ENCODE data around the gene NMNAT2.
A peak's percentile ranks its signal among the peaks of the same experiment; 100 is the strongest.

The NMNAT2 gene

DNA sequence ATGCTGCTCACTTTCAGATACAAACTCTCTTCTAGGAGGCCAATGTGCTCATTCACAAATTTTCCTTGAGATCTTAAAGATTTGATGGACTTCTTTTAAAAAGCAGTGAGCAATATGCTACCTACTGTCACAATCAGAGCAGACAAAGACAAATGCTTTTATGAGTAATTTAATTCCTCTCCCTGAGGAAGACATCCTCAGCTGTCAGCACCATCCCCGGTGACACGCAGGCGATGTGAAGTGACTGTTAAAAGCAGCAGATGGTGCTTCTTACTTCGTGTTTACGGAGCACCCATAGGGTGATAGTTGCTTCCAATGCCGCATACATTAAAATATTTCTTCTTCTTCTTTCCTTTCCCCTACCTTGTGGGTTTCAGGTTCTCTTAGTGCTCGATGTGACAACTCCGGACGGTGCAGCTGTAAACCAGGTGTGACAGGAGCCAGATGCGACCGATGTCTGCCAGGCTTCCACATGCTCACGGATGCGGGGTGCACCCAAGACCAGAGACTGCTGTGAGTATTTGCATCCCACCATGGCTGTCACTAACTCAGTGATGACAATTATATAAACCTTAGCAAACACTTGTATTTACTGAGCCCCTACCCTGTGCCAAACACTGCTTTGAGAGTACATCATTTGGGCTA is 203.0 kb downstream of the NMNAT2 start:
- no peak for DNase-seq (ENCODE audit: low read depth)
- TF ChIP-seq, protein P1, sequence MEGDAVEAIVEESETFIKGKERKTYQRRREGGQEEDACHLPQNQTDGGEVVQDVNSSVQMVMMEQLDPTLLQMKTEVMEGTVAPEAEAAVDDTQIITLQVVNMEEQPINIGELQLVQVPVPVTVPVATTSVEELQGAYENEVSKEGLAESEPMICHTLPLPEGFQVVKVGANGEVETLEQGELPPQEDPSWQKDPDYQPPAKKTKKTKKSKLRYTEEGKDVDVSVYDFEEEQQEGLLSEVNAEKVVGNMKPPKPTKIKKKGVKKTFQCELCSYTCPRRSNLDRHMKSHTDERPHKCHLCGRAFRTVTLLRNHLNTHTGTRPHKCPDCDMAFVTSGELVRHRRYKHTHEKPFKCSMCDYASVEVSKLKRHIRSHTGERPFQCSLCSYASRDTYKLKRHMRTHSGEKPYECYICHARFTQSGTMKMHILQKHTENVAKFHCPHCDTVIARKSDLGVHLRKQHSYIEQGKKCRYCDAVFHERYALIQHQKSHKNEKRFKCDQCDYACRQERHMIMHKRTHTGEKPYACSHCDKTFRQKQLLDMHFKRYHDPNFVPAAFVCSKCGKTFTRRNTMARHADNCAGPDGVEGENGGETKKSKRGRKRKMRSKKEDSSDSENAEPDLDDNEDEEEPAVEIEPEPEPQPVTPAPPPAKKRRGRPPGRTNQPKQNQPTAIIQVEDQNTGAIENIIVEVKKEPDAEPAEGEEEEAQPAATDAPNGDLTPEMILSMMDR (IDR thresholded peaks at IDR 0.05; ENCODE audit: control insufficient read depth, extremely low read depth, insufficient read depth), result no peak
- H3K4me3 ChIP-seq (ENCODE audit: low read depth, low read length), result no peak overlapping the region

GRCh38 chr1:183214021-183214970 is 203.9 kb downstream of the NMNAT2 start:
- DNase-seq (ENCODE audit: low read depth), result no peak
- no peak overlapping the region for H3K4me3 ChIP-seq (ENCODE audit: low read depth, low read length)
- TF ChIP-seq, protein P1 (IDR thresholded peaks at IDR 0.05; ENCODE audit: control insufficient read depth, extremely low read depth, insufficient read depth), result no peak

GRCh38 chr1:183212870-183213269 is 205.3 kb downstream of the NMNAT2 start:
- no peak overlapping the region for H3K4me3 ChIP-seq (ENCODE audit: low read depth, low read length)
- TF ChIP-seq, protein P1 (IDR thresholded peaks at IDR 0.05; ENCODE audit: control insufficient read depth, extremely low read depth, insufficient read depth), result no peak
- DNase-seq (ENCODE audit: low read depth), result no peak

DNA sequence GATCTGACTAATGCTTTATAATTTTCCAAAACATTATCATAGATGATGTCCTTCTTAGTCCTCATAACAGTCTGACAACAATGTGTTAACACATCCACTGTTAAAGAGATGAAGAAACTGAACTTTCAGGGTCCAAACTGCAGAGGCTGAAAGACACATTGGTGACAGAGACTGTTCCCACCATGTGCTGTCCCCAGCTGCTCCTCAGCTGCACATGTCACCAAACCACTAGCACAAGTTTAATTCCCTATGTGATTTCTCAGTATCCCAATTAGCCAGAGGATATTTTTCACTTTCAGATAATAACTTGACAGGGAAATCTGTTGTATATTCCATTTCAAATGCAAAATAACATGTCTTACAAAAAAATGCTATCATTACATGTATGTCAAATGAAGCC is 207.5 kb downstream of the NMNAT2 start:
- no peak overlapping the region for H3K4me3 ChIP-seq (ENCODE audit: low read depth, low read length)
- DNase-seq (ENCODE audit: low read depth), result no peak
- TF ChIP-seq, protein P1 (IDR thresholded peaks at IDR 0.05; ENCODE audit: control insufficient read depth, extremely low read depth, insufficient read depth), result no peak

- H3K4me3 ChIP-seq (ENCODE audit: low read depth, low read length), result no peak overlapping the region
- TF ChIP-seq, protein P1 (IDR thresholded peaks at IDR 0.05; ENCODE audit: control insufficient read depth, extremely low read depth, insufficient read depth), result no peak
- peak; percentile 27 for DNase-seq (ENCODE audit: low read depth)
These were observed 208.5 kb downstream of the NMNAT2 start for GRCh38 chr1:183209533-183210158.

- no peak for DNase-seq (ENCODE audit: low read depth)
- TF ChIP-seq, protein P1 (IDR thresholded peaks at IDR 0.05; ENCODE audit: control insufficient read depth, extremely low read depth, insufficient read depth), result no peak
- no peak overlapping the region for H3K4me3 ChIP-seq (ENCODE audit: low read depth, low read length)
These were observed 211.6 kb downstream of the NMNAT2 start for GRCh38 chr1:183206538-183207122.
